GM12801 (cell line): ENCODE data around the gene NOD2.

ENCODE experiments used
- CTCF ChIP-seq: IDR thresholded peaks from one replicate; pipeline ENCODE4 v1.5.1; 2011; ENCODE audit warnings: control low read depth; ENCODE audit not compliant: insufficient read length; ENCODE audit errors: extremely low read depth

Gene NOD2

GRCh38 chr16:50666658-50667496 lies 26.5 kb upstream of the NOD2 start:
- no peak for TF ChIP-seq CTCF

- no peak for TF ChIP-seq CTCF
These were observed 25.7 kb upstream of the NOD2 start for GRCh38 chr16:50667497-50668367.

GRCh38 chr16:50668368-50669008 lies 24.9 kb upstream of the NOD2 start:
- no peak for TF ChIP-seq CTCF

- no peak for TF ChIP-seq CTCF
These were observed 23.7 kb upstream of the NOD2 start for GRCh38 chr16:50669741-50670140.

- no peak for TF ChIP-seq CTCF
These were observed 22.9 kb upstream of the NOD2 start for GRCh38 chr16:50670476-50670875.

GRCh38 chr16:50671644-50672260 lies 21.7 kb upstream of the NOD2 start:
- no peak for TF ChIP-seq CTCF
